ENCODE results near the gene ELL.

ELL gene

DNA sequence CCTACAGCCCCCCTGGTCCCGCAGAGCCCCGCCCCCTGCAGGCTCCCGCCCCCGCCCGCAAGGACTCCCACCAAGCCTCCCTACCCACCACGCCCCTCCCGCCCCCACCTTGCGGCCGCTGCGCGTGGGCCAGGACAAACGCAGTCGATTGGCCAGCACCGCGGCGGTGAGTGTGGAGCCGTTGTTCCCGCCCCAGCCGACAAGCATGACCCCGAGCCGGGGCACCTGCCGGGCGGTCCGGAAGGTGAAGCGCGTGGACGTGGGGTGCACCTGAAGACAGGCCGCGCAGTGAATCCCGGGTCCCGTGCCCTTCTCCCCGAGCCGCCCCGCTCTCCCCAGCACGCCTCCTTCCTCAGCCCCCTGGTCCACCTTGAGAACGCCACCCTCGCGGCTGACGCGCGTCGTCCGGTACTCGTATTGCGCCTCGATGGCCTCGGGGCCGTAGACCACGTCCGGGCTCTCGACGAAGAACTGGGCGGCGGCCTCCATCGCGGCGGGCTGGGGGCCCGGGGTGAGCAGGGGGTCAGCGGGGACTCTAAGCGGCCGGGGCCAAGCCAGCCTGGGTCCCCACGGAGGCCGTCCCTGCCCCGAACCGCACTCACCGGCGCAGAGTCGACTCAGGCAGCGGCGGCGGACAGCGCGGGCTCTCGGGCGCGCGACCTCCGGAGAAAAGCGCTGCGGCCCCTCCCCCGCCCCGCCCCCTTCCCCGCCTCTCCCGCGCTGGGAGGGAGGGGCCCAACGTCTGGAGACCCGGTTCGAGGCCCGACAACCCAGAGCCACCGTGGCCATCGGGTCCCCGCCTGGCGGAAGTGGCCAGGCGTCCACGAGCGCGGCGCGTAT lies 84.2 kb downstream of the ELL start, which contains the start of gene ISYNA1:
Gene ISYNA1 (minus strand): TSS at position 643 of the 840 bp plus-strand sequence. CDS start 154 bp downstream, at position 489.
- TF ChIP-seq, protein P1, sequence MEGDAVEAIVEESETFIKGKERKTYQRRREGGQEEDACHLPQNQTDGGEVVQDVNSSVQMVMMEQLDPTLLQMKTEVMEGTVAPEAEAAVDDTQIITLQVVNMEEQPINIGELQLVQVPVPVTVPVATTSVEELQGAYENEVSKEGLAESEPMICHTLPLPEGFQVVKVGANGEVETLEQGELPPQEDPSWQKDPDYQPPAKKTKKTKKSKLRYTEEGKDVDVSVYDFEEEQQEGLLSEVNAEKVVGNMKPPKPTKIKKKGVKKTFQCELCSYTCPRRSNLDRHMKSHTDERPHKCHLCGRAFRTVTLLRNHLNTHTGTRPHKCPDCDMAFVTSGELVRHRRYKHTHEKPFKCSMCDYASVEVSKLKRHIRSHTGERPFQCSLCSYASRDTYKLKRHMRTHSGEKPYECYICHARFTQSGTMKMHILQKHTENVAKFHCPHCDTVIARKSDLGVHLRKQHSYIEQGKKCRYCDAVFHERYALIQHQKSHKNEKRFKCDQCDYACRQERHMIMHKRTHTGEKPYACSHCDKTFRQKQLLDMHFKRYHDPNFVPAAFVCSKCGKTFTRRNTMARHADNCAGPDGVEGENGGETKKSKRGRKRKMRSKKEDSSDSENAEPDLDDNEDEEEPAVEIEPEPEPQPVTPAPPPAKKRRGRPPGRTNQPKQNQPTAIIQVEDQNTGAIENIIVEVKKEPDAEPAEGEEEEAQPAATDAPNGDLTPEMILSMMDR (IDR thresholded peaks at IDR 0.05; ENCODE audit: control insufficient read depth, extremely low read depth, insufficient read depth) = no peak
- no peak for DNase-seq (ENCODE audit: low read depth)
- H3K4me3 ChIP-seq (ENCODE audit: low read depth, low read length) = peak within 1 kb of the TSS; percentile 64

DNA sequence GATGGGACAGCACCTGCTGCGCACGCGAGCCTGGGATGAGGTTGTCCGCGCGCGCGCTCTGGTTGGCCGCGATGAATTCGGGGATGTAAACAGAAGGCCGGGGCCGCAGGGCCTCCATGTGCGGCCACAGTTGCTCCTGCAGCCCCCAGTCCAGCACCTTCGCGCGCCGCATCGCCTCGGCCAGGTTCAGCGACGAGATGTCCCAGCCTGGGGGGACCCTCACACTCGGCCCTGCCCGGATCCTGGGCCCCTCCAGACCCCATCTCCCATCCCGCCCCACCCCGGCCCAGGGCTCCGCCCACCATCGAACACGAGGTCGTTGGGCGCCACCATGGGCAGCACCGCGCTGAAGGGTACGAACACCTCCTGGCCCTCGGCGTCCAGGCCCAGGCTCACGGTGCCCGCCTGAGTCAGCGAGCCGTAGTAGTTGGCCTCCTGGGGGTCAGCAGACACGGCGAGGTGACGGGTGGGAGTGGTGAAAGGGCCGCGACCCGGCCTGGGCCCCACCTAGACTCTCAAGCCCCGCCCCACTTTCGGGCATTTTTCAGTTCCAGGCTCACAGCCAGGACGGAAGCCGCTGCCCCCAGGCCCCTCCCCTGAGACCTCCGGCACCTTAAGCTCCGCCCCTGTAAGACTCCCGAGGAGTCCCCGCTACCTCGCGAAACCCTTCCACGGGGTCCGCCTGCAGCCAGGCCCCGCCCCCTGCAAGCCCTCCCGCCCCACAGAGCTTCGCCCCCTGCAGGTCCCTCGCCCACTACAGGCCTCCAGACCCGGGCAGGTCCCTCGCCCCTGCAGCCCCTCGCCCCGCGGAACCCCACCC lies 85.0 kb downstream of the ELL start:
- peak overlapping the region; percentile 23 for H3K4me3 ChIP-seq (ENCODE audit: low read depth, low read length)
- DNase-seq (ENCODE audit: low read depth) = no peak
- TF ChIP-seq, protein P1 (IDR thresholded peaks at IDR 0.05; ENCODE audit: control insufficient read depth, extremely low read depth, insufficient read depth) = no peak

DNA sequence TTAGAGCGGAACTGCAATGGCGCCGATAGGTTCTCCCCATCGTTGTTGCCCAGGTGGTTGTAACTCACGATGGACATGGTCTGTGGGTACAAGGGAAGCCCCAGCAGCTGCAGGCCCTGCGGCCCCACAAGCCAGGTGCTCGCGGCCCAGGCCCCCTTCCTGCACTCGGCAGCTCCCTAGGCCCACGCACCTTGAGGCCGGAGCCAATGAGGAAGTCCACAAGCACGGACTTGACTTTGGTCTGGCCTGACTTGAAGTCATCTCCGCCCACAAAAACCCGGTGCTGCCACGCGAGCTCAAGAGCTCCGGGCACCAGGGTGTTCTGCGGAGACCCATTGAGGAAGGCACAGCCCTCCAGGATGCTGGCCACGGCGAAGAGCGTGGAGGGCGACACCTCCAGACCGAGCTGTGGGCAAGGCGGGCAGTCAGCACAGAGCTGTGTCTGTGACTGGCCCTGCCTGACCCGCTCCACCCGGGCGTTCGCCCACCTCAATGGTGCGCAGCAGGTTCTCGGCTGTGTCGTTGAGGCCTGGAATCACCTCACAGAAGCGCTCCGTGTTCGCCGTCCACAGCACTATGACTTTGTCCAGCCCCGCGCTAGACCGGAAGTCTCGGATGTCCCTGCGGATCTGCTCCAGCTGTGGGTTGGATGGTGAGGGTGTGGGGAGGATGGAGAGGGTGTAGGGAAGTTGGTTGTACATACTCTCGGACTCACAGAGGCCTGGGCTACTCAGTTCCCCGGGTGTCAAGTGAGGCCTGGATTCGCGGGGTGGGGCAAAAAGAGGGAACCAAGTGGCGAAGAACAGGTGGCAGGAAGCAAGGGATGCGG lies 85.8 kb downstream of the ELL start:
- no peak overlapping the region for H3K4me3 ChIP-seq (ENCODE audit: low read depth, low read length)
- TF ChIP-seq, protein P1 (IDR thresholded peaks at IDR 0.05; ENCODE audit: control insufficient read depth, extremely low read depth, insufficient read depth) = no peak
- DNase-seq (ENCODE audit: low read depth) = no peak

DNA sequence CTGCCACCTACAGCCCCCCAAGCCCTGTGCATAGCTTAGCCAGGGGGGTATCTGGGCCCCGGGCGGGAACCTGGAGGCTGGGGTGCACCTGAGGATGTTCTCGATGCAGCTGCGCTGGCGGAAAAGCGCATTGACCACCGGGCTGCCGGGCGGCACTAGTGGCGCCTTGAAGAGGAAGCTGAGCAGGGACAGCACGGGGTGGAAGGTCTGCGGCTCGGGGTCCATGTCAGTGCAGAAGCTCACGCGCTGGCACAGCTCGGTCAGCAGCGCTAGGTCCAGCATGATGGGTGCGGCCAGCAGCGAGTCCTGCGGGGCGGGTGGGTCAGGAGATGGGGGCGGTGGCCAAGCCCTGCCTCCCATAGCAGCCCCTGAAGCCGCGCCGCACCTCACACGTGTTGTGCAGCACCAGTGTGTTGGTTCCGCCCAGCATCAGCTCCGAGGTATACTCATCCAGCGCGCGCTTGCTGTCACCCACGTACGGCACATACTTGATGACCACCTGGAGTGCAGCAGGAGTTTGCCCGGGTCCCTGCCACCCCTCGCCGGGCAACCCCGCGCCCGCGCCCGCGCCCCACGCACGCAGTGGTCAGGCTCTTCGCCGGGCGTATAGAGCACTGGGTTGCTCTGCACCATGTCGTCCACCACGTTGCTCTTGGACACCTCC lies 86.6 kb downstream of the ELL start:
- no peak for DNase-seq (ENCODE audit: low read depth)
- no peak overlapping the region for H3K4me3 ChIP-seq (ENCODE audit: low read depth, low read length)
- TF ChIP-seq, protein P1 (IDR thresholded peaks at IDR 0.05; ENCODE audit: control insufficient read depth, extremely low read depth, insufficient read depth) = no peak

DNA sequence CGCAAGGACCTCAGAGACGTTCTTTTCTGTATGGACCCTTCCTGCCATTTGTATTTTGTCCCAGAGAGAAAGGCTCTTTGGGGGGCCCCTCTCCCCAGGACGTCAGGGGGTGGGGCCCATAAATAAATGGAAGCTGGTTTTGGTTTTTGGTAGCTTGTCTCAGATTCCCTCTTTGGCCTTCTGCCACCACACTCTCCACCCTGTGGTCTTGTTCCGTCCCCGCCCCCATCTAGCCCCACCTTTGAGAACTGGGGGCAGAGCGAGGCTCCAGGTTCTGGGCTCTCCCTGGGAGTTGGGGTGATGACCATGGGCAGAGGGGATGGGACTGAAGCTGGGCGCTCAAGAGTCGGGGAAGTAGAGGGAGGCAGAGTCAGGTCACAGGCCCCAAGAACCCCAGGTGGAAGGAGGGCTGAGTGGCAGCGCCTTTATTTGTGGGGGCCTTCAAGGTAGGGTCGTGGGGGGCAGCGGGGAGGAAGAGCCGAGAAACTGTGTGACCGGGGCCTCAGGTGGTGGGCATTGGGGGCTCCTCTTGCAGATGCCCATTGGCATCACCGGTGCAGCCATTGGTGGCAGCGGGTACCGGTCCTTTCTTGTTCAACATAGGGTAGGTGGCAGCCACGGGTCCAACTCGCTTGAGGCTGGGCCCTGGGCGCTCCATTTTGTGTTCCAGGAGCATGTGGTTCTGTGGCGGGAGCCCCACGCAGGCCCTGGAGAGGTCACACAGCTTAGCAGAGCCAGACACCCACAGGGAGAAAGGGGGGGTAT lies 87.3 kb downstream of the ELL start:
- H3K4me3 ChIP-seq (ENCODE audit: low read depth, low read length) = no peak overlapping the region
- TF ChIP-seq, protein P1 (IDR thresholded peaks at IDR 0.05; ENCODE audit: control insufficient read depth, extremely low read depth, insufficient read depth) = no peak
- no peak for DNase-seq (ENCODE audit: low read depth)
